K562 (cell line): ENCODE results near the gene AGA. TPM values are rescaled to one million over a fixed set of nuclear protein-coding genes. Genes with fewer than 3 reads are reported as not detected.

Experiments used
- ATAC-seq: fragments of 200-7000 bp; cut with Tn5 transposase; 3 replicates; pipeline ENCODE4 v1.9.1; 2020; ENCODE audit warnings: moderate library complexity
- BruUV-seq: library from RNA; stranded (reverse); fragments of 400-500 nt; replicated peaks from 2 replicates; lab custom pipeline; 2021; lab: Mats Ljungman, UMichigan
- CTCF ChIA-PET: fragments of 300-600 bp; formaldehyde crosslinking; extraction: SDS; loops from one replicate; lab custom pipeline; 2021; ENCODE audit warnings: low intra/inter-chr PET ratio; lab: Yijun Ruan, JAX
- POLR2A ChIA-PET: fragments of 300-600, 350-650 bp; sonication (Branson Sonifier 250); formaldehyde crosslinking; extraction: SDS; loops from one replicate; lab custom pipeline; 2021; ENCODE audit warnings: antibody characterized with exemption, inconsistent platforms; lab: Yijun Ruan, JAX
- DNase-seq, 4 experiments: peaks; one replicate each; pipeline versions ENCODE4 v3.0.0 to v3.0.0-alpha.2; 2011 to 2018; ENCODE audit warnings: low spot score in 3 of 4, mixed read lengths in 3 of 4; ENCODE audit errors: extremely low read depth in 1 of 4
- FAIRE-seq: peaks from 2 replicates; lab custom pipeline; 2011; peaks lifted over from hg19 to GRCh38; lab: Jason Lieb, UNC
- H2AFZ ChIP-seq: 2 replicates; pipeline ENCODE4 v1.6.0; 2011; ENCODE audit warnings: low read depth, low read length, control low read depth, inconsistent platforms
- H3K27ac ChIP-seq: fragments of 200-600 bp; 3 replicates; pipeline ENCODE4 v1.8.0; 2011; ENCODE audit warnings: low read depth, mild to moderate bottlenecking, control low read depth, inconsistent platforms, low read length, moderate library complexity, mixed read lengths; ENCODE audit errors: extremely low read depth
- H3K27me3 ChIP-seq, 2 experiments: fragments of 300-600 bp in 1 of 2; 2 replicates in 1 of 2; 3 replicates in 1 of 2; pipeline versions ENCODE4 v1.6.0 to v1.8.0; 2011; ENCODE audit warnings: inconsistent platforms in 2 of 2, low read length in 2 of 2, mild to moderate bottlenecking in 1 of 2, mixed read lengths in 1 of 2, moderate library complexity in 1 of 2; ENCODE audit not compliant: control insufficient read depth in 2 of 2, insufficient read depth in 2 of 2
- H3K36me3 ChIP-seq: fragments of 300-600 bp; 3 replicates; pipeline ENCODE4 v1.8.0; 2011; ENCODE audit warnings: mild to moderate bottlenecking, low read length, inconsistent platforms; ENCODE audit not compliant: control insufficient read depth, insufficient read depth
- H3K4me1 ChIP-seq, 2 experiments: fragments of 200-600 bp in 1 of 2; replicated peaks in 1 of 2; 2 replicates in 1 of 2; 3 replicates in 1 of 2; pipeline versions ENCODE4 v1.5.1 to v1.8.0; 2011; ENCODE audit warnings: inconsistent platforms in 2 of 2, low read length in 2 of 2, mild to moderate bottlenecking in 1 of 2, mixed read lengths in 1 of 2, moderate library complexity in 1 of 2; ENCODE audit not compliant: control insufficient read depth in 2 of 2, insufficient read depth in 2 of 2
- H3K4me2 ChIP-seq: 2 replicates; pipeline ENCODE4 v1.6.1; 2011; ENCODE audit warnings: low read length, control low read depth, inconsistent platforms, mixed read lengths; ENCODE audit not compliant: insufficient read depth
- H3K4me3 ChIP-seq: fragments of 200-600 bp; sonication (generic), shearing (Covaris generic); 2 replicates; pipeline ENCODE4 v1.5.1; 2016; ENCODE audit warnings: control low read depth, inconsistent platforms
- H3K79me2 ChIP-seq: fragments of 200-600 bp; 3 replicates; pipeline ENCODE4 v1.8.0; 2011; ENCODE audit warnings: low read length, inconsistent platforms; ENCODE audit not compliant: control insufficient read depth, insufficient read depth
- H3K9ac ChIP-seq, 2 experiments: 2 replicates each; pipeline versions ENCODE4 v1.6.0 to v1.6.1; 2011; ENCODE audit warnings: low read depth in 2 of 2, low read length in 2 of 2, control low read depth in 1 of 2, inconsistent platforms in 1 of 2, mild to moderate bottlenecking in 1 of 2, mixed read lengths in 1 of 2; ENCODE audit not compliant: insufficient read depth in 1 of 2
- H3K9me1 ChIP-seq: one replicate; pipeline ENCODE4 v1.6.0; 2011; ENCODE audit warnings: inconsistent platforms, mild to moderate bottlenecking, low read length, moderate library complexity; ENCODE audit not compliant: control insufficient read depth, insufficient read depth
- H3K9me3 ChIP-seq: replicated peaks from 2 replicates; pipeline ENCODE4 v1.5.1; 2011; ENCODE audit warnings: low read depth, low read length, inconsistent platforms; ENCODE audit not compliant: control insufficient read depth, insufficient read depth
- H4K20me1 ChIP-seq: replicated peaks from 2 replicates; pipeline ENCODE4 v1.6.1; 2011; ENCODE audit warnings: low read length, inconsistent platforms, mixed read lengths; ENCODE audit not compliant: control insufficient read depth, insufficient read depth
- CHAMP1 ChIP-seq: fragments of 450-650 bp; IDR thresholded peaks from 2 replicates; pipeline ENCODE4 v1.6.1; 2016; ENCODE audit warnings: mild to moderate bottlenecking
- FIP1L1 ChIP-seq: fragments of 200-400 bp; formaldehyde crosslinking; IDR thresholded peaks from 2 replicates; pipeline ENCODE4 v1.6.1; 2018; ENCODE audit warnings: mild to moderate bottlenecking, low read depth, low read length; ENCODE audit not compliant: poor library complexity, severe bottlenecking
- FOXK2 ChIP-seq, 2 experiments: fragments of 450-650 bp; IDR thresholded peaks in 1 of 2; conservative IDR thresholded peaks in 1 of 2; 2 replicates each; pipeline ENCODE4 v1.6.1; 2016; ENCODE audit warnings: low read depth in 2 of 2, mild to moderate bottlenecking in 1 of 2
- HMG20A ChIP-seq: fragments of 450-650 bp; formaldehyde crosslinking; conservative IDR thresholded peaks from 2 replicates; pipeline ENCODE4 v1.4.0; 2020; ENCODE audit warnings: mild to moderate bottlenecking, mixed read lengths
- MAX ChIP-seq: sonication (generic); formaldehyde crosslinking; IDR thresholded peaks from 2 replicates; pipeline ENCODE4 v1.9.0; 2022; ENCODE audit warnings: mild to moderate bottlenecking, missing genetic modification reagents
- NCOR1 ChIP-seq: fragments of 450-650 bp; IDR thresholded peaks from 2 replicates; pipeline ENCODE4 v1.6.1; 2016; ENCODE audit warnings: mild to moderate bottlenecking, moderate library complexity
- NR1H2 ChIP-seq: sonication (generic); formaldehyde crosslinking; IDR thresholded peaks from 2 replicates; pipeline ENCODE4 v1.4.0; 2020; ENCODE audit warnings: mild to moderate bottlenecking, missing genetic modification reagents
- PTTG1 ChIP-seq: fragments of 450-650 bp; IDR thresholded peaks from 2 replicates; pipeline ENCODE4 v1.6.1; 2016; ENCODE audit warnings: low read depth, mild to moderate bottlenecking, missing genetic modification characterization, missing compliant biosample characterization
- ZNF398 ChIP-seq: fragments of 250-450 bp; sonication (Bioruptor Pico); IDR thresholded peaks from 2 replicates; pipeline ENCODE4 v1.8.0; 2021; ENCODE audit warnings: moderate library complexity, mild to moderate bottlenecking, inconsistent platforms
- ZNF431 ChIP-seq: sonication (generic); formaldehyde crosslinking; IDR thresholded peaks from 2 replicates; pipeline ENCODE4 v1.8.0; 2022; ENCODE audit warnings: mild to moderate bottlenecking, missing genetic modification reagents
- ZNF445 ChIP-seq: fragments of 250-450 bp; sonication (Bioruptor Pico); IDR thresholded peaks from 2 replicates; pipeline ENCODE4 v1.4.0; 2020; ENCODE audit warnings: low read depth, mild to moderate bottlenecking, moderate library complexity
- ZNF766 ChIP-seq: fragments of 200-800 bp; sonication (Bioruptor generic); conservative IDR thresholded peaks from 2 replicates; pipeline ENCODE4 v1.6.1; 2016; ENCODE audit warnings: missing genetic modification characterization, missing compliant biosample characterization
- WGBS: fragments of 100-300 bp; shearing (Covaris generic); methylation state at CpG from one replicate; pipeline ENCODE4 v1.1.6; 2016; ENCODE audit warnings: low coverage, mixed read lengths; ENCODE audit not compliant: insufficient coverage; ENCODE audit errors: missing lambda C conversion rate; 5-methylcytosine and 5-hydroxymethylcytosine counted together
- in situ Hi-C: fragments of 300-500 bp; cut with MboI; formaldehyde crosslinking; loops from 4 replicates; pipeline ENCODE4 v1.15.0; 2018; ENCODE audit warnings: inconsistent platforms, mixed read lengths
- intact Hi-C: fragments of 100-400 bp; cut with micrococcal nuclease; formaldehyde crosslinking; loops from 2 replicates; pipeline ENCODE4 v1.14.2; 2022
- polyA plus RNA-seq, 8 experiments: library from polyadenylated mRNA; depleted of rRNA in 4 of 8; stranded (reverse) in 5 of 8; unstranded in 3 of 8; fragments of >200 nt; fragmentation: Nextera tagmentation in 2 of 8; fragmentation: Illumina TruSeq in 1 of 8; extraction: Ambion mirVana in 2 of 8; extraction: Trizol in 1 of 8; gene quantifications; 2 replicates each; pipeline versions ENCODE4 v1.2.1 to v1.2.3, GENCODE V29; 2011 to 2014; ENCODE audit warnings: inconsistent platforms in 1 of 8, missing spikeins in 1 of 8
- total RNA-seq, 7 experiments: library from RNA; depleted of rRNA in 6 of 7; stranded (reverse); fragments of >200 nt in 6 of 7; fragmentation: Illumina TruSeq in 2 of 7; extraction: Trizol in 2 of 7; gene quantifications; 2 replicates each; pipeline versions ENCODE4 v1.2.1 to v1.2.3, GENCODE V29; 2011 to 2021; ENCODE audit warnings: low replicate concordance in 1 of 7
- TF ChIP-seq, protein P1 (sequence below), 2 experiments: fragments of 250-450 bp in 1 of 2; fragments of 450-650 bp in 1 of 2; sonication (Bioruptor Pico) in 1 of 2; IDR thresholded peaks; 2 replicates each; pipeline versions ENCODE4 v1.6.1 to v1.8.0; 2016 to 2021; ENCODE audit warnings: mild to moderate bottlenecking in 2 of 2, moderate library complexity in 2 of 2, missing compliant biosample characterization in 1 of 2, missing genetic modification characterization in 1 of 2
- TF ChIP-seq, protein P2 (sequence below): IDR thresholded peaks from 2 replicates; pipeline ENCODE4 v1.6.1; 2014; ENCODE audit warnings: antibody characterized with exemption

Gene AGA
- total and polyA plus RNA-seq, 9 of the 15 experiments (the other 6 are each of a cell fraction or from before 2014, with no cell fraction given), result 8.5 to 25.0 (median 12.6) TPM

- ChIA-PET CTCF (no interaction called here), POLR2A (interaction anchor here (0.6 to 0.7 kb wide), 2 partner anchors 40 to 89 kb away, joined by 3 read pairs; no protein-coding TSS in a partner anchor)
- Histone ChIP-seq H3K4me2 (no peak overlapping the region), H3K4me1 (peaks cover 0 to 3% of the 10 kb centered on the region in 2 experiments; a peak in 1 of 5 replicates), H3K9me1 (no peaks in the 10 kb centered on the region), H3K27me3 (peaks cover 9 to 25% of the 10 kb centered on the region in 2 experiments; a peak in 4 of 5 replicates), H3K9ac (peak overlapping the region in 1 of 2 experiments; percentile 76; a peak in 1 of 4 replicates), H3K4me3 (no peak overlapping the region), H3K9me3 (no peaks in the 10 kb centered on the region), H3K79me2 (no peaks in the 10 kb centered on the region), H2AFZ (peak overlapping the region; percentile 58; the same call in 1 of the 2 replicates), H3K36me3 (no peaks in the 10 kb centered on the region), H4K20me1 (no peaks in the 10 kb centered on the region), H3K27ac (no peak overlapping the region)
- in situ Hi-C loops, result no loop called here
- no peak for DNase-seq
- BruUV-seq, result no TSS peak
- intact Hi-C loops, result no loop called here
- 2% methylated on average over 25 of the region's 25 CpGs for WGBS
- ATAC-seq, result peak; percentile 46; the same call in 1 of the 3 replicates
- no peak for FAIRE-seq
- TF ChIP-seq PTTG1 (no peak), ZNF431 (CRISPR knock-in tag) (no peak), CHAMP1 (no peak), MAX (CRISPR knock-in tag) (no peak), NR1H2 (CRISPR knock-in tag) (no peak), FOXK2 (conservative IDR thresholded peaks at IDR 0.05 in 1 of 2, IDR thresholded peaks at IDR 0.05 in 1 of 2; ENCODE audit: low read depth in 2 of 2) (no peak), ZNF445 (no peak), NCOR1 (no peak), HMG20A (no peak), FIP1L1 (no peak), ZNF766 (no peak), ZNF398 (CRISPR knock-in tag) (no peak)
- TF ChIP-seq, protein P1, sequence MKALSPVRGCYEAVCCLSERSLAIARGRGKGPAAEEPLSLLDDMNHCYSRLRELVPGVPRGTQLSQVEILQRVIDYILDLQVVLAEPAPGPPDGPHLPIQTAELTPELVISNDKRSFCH (CRISPR knock-in tag; IDR thresholded peaks at IDR 0.05), result no peak
- TF ChIP-seq, protein P1 (tag; IDR thresholded peaks at IDR 0.05), result no peak
- TF ChIP-seq, protein P2, sequence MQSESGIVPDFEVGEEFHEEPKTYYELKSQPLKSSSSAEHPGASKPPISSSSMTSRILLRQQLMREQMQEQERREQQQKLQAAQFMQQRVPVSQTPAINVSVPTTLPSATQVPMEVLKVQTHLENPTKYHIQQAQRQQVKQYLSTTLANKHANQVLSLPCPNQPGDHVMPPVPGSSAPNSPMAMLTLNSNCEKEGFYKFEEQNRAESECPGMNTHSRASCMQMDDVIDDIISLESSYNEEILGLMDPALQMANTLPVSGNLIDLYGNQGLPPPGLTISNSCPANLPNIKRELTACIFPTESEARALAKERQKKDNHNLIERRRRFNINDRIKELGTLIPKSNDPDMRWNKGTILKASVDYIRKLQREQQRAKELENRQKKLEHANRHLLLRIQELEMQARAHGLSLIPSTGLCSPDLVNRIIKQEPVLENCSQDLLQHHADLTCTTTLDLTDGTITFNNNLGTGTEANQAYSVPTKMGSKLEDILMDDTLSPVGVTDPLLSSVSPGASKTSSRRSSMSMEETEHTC, result no peak
These were observed 34.2 kb downstream of the AGA start for GRCh38 chr4:177408023-177408422.
